ENCODE measurements around the gene MAPK8. TPM values are rescaled to one million over a fixed set of nuclear protein-coding genes. Genes with fewer than 3 reads are reported as not detected.
"Not testable (repeated sequence)": the region's sequence is repeated elsewhere in the genome, so short reads cannot be mapped to it uniquely, and the experiment has no call there.

The MAPK8 gene
- total and polyA plus RNA-seq, 10 donors: 5.2 to 61.4 (median 37.4) TPM

DNA sequence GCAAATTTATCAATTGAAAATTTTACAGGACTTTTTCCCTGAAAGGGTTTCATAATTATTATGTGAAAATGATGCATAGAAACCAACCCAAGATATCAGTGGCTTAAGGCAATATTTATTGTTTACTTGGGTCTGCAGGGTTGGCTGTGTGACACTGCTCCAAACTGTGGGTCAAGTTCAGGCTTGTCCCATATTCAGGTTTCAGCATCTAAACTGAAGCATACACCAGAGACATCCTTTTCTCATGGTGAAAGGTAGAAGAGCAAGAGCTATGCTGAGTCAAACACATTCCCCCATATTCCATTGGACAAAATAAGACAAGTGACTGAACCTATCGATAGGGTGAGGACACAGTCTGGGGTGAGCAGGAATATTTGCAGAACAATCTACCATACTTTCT, 110.9 kb downstream of the MAPK8 start:
- no peak for DNase-seq
- TF ChIP-seq, protein P1, sequence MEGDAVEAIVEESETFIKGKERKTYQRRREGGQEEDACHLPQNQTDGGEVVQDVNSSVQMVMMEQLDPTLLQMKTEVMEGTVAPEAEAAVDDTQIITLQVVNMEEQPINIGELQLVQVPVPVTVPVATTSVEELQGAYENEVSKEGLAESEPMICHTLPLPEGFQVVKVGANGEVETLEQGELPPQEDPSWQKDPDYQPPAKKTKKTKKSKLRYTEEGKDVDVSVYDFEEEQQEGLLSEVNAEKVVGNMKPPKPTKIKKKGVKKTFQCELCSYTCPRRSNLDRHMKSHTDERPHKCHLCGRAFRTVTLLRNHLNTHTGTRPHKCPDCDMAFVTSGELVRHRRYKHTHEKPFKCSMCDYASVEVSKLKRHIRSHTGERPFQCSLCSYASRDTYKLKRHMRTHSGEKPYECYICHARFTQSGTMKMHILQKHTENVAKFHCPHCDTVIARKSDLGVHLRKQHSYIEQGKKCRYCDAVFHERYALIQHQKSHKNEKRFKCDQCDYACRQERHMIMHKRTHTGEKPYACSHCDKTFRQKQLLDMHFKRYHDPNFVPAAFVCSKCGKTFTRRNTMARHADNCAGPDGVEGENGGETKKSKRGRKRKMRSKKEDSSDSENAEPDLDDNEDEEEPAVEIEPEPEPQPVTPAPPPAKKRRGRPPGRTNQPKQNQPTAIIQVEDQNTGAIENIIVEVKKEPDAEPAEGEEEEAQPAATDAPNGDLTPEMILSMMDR (IDR thresholded peaks at IDR 0.05 in 8 of 11, conservative IDR thresholded peaks at IDR 0.05 in 3 of 11): no peak
- TF ChIP-seq POLR2AphosphoS5 (IDR thresholded peaks at IDR 0.05) (no peak), POLR2A (IDR thresholded peaks at IDR 0.05) (no peak)
- intact Hi-C loops (cut with DNase I; ENCODE audit: low total_unique reads): no loop called here
- 92 to 97% (median 96%) methylated on average over 1 of the region's 1 CpG for WGBS, 5 donors
- Histone ChIP-seq H3K36me3 (peaks cover 0 to 32% (median 8%) of the 10 kb centered on the region in 6 donors), H3K9me3 (peaks cover 0 to 9% (median 7%) of the 10 kb centered on the region in 8 donors), H3K4me3 (no peak overlapping the region), H3K4me1 (peaks cover 0 to 6% (median 0%) of the 10 kb centered on the region in 6 donors), H3K27me3 (replicated peaks in 1 of 7) (no peaks in the 10 kb centered on the region), H3K27ac (no peak overlapping the region)

DNA sequence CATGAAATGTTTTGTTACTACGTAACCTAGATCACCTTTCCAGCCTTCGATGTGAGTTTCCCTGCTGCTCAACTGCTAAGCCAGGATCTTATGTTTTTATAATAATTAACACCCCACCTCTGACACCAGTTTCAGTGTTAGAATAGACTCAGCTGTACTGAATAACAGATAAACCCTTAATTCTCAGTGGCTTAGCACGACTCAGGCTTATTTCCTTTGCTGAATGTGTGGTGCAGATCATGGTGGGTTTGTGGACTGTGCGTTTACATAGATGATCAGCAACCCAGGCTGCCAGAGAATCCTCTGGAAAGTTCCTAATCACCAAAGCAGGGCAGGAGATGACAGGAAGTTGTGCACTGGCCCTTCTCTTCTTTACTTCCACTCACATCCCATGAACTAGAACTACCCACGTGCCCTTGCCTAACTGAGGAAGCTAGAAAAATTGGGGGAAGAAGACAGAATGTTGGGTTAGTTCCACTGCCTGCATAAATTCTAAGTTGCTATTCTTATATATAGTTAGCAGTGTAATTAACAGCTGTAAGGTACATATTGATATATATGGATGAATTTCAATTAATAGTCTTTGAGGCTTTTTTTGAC, 111.8 kb downstream of the MAPK8 start:
- H3K27me3 ChIP-seq (replicated peaks in 1 of 7): no peaks in the 10 kb centered on the region
- WGBS, 5 donors: 74 to 85% (median 77%) methylated on average over 5 of the region's 5 CpGs
- H3K9me3 ChIP-seq: peaks cover 0 to under 1% (median 0%) of the 10 kb centered on the region in 8 donors
- no peak overlapping the region for H3K4me3 ChIP-seq
- intact Hi-C loops (cut with DNase I; ENCODE audit: low total_unique reads): no loop called here
- H3K27ac ChIP-seq: no peak overlapping the region
- peaks cover 0 to 6% (median 0%) of the 10 kb centered on the region in 6 donors for H3K4me1 ChIP-seq
- DNase-seq: no peak
- H3K36me3 ChIP-seq: peaks cover 0 to 23% (median 0%) of the 10 kb centered on the region in 6 donors
- TF ChIP-seq POLR2AphosphoS5 (IDR thresholded peaks at IDR 0.05) (no peak), POLR2A (IDR thresholded peaks at IDR 0.05) (no peak)
- TF ChIP-seq, protein P1 (IDR thresholded peaks at IDR 0.05 in 8 of 11, conservative IDR thresholded peaks at IDR 0.05 in 3 of 11): no peak

DNA sequence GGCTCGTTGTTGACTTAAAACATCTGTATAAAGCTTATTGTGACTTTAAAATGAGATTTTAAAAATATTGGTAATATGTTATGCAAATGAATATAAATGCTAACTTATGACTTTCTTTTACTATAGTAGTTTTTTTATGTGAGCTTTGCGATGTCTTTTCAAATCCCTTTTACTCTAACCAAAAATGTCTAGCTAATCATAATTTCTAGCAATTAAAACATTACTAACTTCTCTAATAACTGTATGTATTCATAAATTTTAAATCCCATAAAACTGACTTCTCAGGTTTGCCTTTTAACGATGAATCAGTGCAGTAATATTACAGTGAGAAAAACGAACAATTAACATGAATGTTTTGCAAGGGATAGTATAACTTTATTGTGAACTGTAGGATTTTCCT, 113.2 kb downstream of the MAPK8 start:
- 93 to 98% (median 97%) methylated on average over 4 of the region's 4 CpGs for WGBS, 5 donors
- Histone ChIP-seq H3K27me3 (replicated peaks in 1 of 7) (no peaks in the 10 kb centered on the region), H3K27ac (no peak overlapping the region), H3K4me1 (peaks cover 0 to 6% (median 0%) of the 10 kb centered on the region in 6 donors), H3K36me3 (peaks cover 0 to 22% (median 0%) of the 10 kb centered on the region in 6 donors), H3K4me3 (no peak overlapping the region), H3K9me3 (no peaks in the 10 kb centered on the region)
- intact Hi-C loops (cut with DNase I; ENCODE audit: low total_unique reads): no loop called here
- no peak for DNase-seq
- TF ChIP-seq POLR2A (IDR thresholded peaks at IDR 0.05) (no peak), POLR2AphosphoS5 (IDR thresholded peaks at IDR 0.05) (no peak)
- TF ChIP-seq, protein P1 (IDR thresholded peaks at IDR 0.05 in 8 of 11, conservative IDR thresholded peaks at IDR 0.05 in 3 of 11): no peak

DNA sequence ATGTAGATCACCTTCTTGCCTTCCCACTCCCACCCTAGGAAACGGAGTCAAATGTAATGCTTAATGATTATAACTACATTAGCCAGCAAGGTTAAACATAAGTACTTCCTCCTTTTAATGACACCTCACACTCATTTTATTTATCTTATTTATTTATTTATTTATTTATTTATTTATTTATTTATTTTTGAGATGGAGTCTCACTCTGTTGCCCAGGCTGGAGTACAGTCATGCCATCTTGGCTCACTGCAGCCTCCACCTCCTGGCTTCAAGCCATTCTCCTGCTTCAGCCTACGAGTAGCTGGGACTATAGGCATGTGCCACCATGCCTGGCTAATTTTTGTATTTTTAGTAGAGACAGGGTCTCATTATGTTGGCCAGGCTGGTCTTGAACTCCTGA, 115.4 kb downstream of the MAPK8 start:
- WGBS, 5 donors: 89 to 95% (median 94%) methylated on average over 2 of the region's 2 CpGs
- intact Hi-C loops (cut with DNase I; ENCODE audit: low total_unique reads); H3K4me3 ChIP-seq; DNase-seq; H3K27me3 ChIP-seq (replicated peaks in 1 of 7); H3K27ac ChIP-seq; H3K9me3 ChIP-seq; H3K4me1 ChIP-seq: not testable (repeated sequence)
- peaks cover 0 to 27% (median 5%) of the 10 kb centered on the region in 6 donors for H3K36me3 ChIP-seq
